SHP77 treated with DMSO at 0.1 percent for 48 hours (cell line): Measurements from ENCODE around the gene KLRC4.
"Not testable (repeated sequence)": the region's sequence is repeated elsewhere in the genome, so short reads cannot be mapped to it uniquely, and the experiment has no call there.

Experiments
- DNase-seq: peaks from one replicate; lab custom pipeline; 2025; lab: John Stamatoyannopoulos, UW

Gene KLRC4

GRCh38 chr12:10397296-10397695 is 12.3 kb downstream of the KLRC4 start:
- no peak for DNase-seq

DNA sequence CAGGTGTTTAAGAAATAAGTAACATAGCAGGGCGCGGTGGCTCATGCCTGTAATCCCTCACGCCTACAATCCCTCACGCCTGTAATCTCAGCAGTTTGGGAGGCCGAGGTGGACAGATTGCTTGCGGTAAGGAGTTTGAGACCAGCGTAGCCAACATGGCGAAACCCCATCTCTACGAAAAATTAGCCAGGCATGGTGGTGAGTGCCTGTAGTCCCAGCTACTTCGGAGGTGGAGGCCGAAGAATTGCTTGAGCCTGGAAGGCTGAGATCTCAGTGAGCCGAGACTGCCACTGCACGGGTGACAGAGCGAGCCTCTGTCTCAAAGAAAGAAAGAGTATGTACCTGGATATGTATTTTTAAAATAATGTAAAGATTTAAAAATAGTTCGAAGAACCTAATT is 13.4 kb downstream of the KLRC4 start:
- DNase-seq, result not testable (repeated sequence)

DNA sequence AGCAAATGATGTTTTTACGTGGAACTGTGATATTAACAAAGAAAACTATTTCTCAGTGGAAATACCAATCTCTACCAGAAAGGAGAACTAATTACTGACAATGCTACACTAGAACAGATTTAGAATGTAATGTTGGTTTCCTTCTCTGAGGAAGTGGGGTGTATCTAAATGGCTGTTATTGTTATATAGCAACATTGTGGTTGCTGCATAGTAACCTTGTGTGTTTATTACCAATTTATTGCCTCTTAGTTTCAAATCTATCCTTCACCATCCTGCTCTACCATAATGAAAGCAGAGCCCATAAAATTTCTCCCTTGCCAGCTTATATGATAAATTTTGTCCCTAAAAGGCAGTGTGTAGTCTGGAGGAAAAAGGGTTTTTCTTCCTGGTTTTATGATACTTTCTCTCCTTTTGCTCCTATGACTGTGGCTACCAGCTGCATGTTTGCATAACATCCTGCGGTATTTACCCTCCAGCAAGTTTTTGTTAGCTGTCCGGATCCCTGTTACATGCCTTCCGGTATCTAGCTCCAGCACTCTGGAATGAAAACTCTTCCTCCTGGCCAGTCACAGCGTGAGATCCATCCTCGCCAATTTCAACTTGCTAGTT is 14.1 kb downstream of the KLRC4 start:
- DNase-seq, result peak; percentile 47

- not testable (repeated sequence) for DNase-seq
Observed at GRCh38 chr12:10394531-10395152, 14.9 kb downstream of the KLRC4 start.

DNA sequence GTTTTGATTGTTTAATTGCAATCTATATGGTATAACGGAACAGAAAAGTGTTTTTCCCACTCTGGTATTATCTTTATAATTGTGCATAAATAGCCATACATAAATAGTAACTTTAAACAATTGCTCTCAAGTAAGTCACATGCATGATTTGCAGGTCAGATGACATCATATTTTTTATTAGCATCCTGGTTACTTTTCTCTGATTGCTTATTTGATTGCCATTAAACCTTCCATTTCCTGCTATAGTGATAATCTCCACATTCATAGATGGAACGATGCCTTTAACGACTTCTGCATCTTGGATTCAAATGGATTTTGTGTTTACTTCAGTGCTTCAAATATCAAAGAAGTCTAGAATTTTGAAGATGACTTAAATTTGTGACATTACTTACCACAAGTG is 16.3 kb downstream of the KLRC4 start:
- DNase-seq, result no peak

DNA sequence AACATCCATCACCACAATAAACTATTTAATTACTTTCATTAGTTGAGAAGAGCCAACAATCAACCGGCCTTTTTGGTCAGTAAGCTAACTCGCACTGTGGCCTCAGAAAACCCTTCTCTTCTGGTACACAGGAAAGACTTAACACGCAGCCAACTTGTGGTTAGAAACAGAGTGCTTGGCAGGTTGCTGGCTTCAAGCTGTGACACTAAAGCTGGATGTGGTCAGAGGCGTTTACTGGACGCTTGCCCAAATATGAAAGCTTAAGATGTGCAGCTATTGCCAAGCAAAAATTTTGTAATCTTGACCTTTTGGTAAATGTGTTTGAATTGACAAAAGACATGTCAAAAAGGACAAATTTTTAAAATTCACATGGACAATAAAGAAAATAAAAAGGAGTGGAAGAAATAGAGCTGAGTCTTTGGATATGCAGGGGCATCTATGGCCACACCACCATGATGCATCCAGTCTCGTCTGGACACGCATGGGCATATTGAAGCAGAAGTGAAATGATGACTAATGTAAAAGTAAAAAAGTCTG is 17.1 kb downstream of the KLRC4 start:
- DNase-seq, result no peak

DNA sequence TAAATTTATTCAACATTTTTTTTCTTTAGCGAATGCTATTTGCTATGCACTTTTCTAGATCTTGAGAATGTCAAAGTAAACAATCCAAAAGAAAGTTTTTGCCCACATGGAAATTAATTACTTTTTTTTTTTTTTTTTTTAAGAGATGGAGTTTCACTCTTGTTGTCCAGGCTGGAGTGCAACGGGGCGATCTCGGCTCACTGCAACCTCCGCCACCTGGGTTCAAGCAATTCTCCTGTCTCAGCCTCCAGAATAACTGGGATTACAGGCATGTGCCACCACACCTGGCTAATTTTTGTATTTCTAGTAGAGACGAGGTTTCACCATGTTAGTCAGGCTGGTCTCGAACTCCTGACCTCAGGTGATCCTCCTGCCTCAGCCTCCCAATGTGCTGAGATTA is 18.6 kb downstream of the KLRC4 start:
- not testable (repeated sequence) for DNase-seq

DNA sequence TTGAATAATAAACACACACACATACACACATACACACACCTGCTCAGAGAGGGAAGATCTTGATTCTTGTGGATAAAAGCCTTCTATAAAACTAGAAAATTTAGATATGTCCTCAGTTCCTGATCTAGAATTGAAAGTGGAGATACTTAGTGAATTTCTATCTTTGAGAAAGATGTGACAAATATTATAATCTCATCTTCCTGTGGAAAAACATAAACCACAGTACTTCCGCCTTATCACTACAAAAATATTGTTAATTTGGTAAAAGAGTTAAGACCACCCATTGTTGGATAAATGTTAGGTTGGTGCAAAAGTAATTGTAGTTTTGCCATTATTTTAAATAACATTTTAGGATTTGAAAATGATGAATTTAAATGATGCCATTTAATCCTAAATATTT is 19.7 kb downstream of the KLRC4 start, which contains the start of gene KLRK1:
TSS of gene KLRK1 (minus strand) at position 138 of the 400 bp plus-strand sequence. CDS start 1,231 bp downstream, outside the sequence.
- DNase-seq, result no peak

- no peak for DNase-seq
Observed at GRCh38 chr12:10388624-10389413, 20.7 kb downstream of the KLRC4 start.

- not testable (repeated sequence) for DNase-seq
Observed at GRCh38 chr12:10387498-10387897, 22.1 kb downstream of the KLRC4 start.

DNA sequence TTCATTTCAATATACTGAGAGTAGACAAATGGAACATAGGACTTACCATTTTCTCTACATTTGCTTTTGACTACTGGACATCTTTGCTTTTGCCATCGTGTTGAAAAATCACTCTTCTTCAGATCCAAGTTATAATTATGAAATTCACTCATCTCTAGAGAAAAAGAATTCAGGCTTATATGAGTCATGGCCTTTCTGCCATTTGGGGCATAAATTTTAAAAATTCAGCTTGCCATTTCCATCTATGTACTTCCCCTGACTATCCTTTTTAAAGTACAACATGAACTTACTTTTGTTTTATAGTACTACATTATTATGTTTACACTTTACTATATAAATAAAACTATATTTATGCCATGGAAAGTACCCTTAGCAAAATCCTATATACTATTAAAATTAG is 22.7 kb downstream of the KLRC4 start:
- no peak for DNase-seq

DNA sequence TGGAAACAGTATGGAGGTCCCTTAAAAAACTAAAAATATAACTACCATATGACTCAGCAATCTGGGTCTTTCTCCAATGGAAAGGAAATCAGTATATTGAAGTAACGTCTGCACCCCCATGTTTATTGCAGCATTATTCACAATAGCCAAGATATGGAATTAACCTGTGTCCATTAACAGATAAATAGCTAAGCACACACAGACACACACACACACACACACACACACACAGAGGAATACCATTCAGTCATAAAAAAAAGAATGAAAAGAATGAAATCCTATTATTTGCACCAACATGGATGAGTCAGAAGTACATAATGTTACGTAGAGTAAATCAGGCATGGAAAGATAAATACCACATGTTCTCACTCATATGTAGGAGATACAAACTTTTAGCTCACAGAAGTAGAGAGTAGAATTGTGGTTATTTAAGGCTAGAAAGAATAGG is 24.4 kb downstream of the KLRC4 start:
- DNase-seq, result no peak

DNA sequence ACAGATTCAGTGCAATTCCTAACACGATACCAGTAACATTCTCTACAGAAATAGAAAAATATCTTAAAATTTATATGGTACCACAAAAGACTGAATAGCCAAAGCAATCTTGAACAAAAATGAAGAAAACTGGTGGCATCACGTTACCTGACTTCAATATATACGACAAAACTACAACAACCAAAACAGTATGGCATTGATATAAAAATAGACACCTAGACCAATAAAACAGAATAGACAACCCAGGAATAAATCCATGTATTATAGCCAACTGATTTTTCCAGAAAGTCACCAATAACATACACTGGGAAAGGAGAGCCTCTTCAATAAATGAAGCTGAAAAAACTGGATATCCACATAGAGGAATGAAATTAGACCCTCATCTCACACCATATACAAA is 25.4 kb downstream of the KLRC4 start:
- DNase-seq, result no peak

GRCh38 chr12:10381928-10382628 is 27.5 kb downstream of the KLRC4 start:
- no peak for DNase-seq

GRCh38 chr12:10378737-10379136 is 30.8 kb downstream of the KLRC4 start:
- DNase-seq, result not testable (repeated sequence)

- no peak for DNase-seq
Observed at GRCh38 chr12:10374624-10375018, 34.9 kb downstream of the KLRC4 start.

DNA sequence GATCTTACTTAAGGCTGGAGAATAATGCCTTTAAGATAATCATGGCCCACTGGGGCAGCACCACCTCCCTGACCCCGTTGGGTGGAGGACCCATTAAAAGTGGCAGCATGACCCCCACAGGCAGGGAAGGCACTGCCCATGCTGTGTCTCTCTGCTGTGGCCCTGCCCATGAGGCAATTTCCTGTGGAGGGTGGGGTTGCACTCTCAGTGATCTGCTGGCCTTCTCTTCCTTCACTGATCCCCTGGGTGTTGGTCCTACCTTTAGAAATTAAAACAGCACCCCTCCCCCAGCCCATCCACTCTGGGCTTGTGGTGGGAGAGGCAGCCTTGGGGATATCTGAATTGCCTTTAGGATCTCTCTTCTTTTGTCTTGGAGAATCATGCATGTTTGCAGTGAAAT is 37.0 kb downstream of the KLRC4 start:
- no peak for DNase-seq

DNA sequence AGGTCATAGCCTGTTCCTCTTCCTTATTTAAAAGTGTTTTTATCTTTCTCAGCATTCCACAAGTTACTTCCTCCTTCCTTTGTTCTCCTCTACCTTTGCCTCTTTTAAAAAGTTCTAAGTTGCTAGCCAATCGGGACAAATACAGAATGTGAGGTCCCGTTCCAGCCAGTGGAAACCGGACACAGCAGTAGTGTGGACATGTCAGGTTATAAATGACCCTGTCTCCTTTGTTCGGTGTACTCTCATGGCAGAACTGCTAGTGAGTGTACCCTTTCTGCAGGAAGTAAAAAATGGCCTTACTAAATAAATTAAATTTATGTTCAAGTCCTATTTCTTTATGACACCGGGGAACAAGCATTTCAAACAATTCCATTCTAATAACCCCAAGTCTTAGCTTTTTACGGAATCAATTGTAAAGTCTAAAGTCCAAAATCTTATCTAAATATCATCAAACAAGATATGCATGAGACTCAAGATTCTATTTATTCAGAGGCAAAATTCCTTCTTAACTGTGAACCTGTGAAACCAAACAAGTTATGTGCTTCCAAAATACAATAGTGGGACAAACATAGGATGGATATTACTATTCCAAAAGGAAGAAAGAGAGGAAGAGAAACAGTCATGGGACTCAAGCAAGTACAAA is 37.5 kb downstream of the KLRC4 start:
- DNase-seq, result not testable (repeated sequence)

GRCh38 chr12:10369557-10370415 is 39.8 kb downstream of the KLRC4 start:
- DNase-seq, result no peak
